Fibroblast of lung (primary cell): ENCODE data around the gene EGR4. TPM values are rescaled to one million over a fixed set of nuclear protein-coding genes. Genes with fewer than 3 reads are reported as not detected.

Experiments
- DNase-seq, 2 donors: peaks; one replicate each; pipeline versions ENCODE4 v3.0.0 to v3.0.0-alpha.2; 2010; ENCODE audit warnings: low read depth in 2 of 2
- H2AFZ ChIP-seq: 2 replicates; pipeline ENCODE4 v1.5.1; 2012; ENCODE audit warnings: low read length, control low read depth, inconsistent platforms
- H3K27ac ChIP-seq: 2 replicates; pipeline ENCODE4 v1.5.1; 2011; ENCODE audit warnings: low read length, control low read depth; ENCODE audit not compliant: insufficient read depth
- H3K27me3 ChIP-seq: 2 replicates; pipeline ENCODE4 v1.5.1; 2011; ENCODE audit warnings: mild to moderate bottlenecking, low read length; ENCODE audit not compliant: control insufficient read depth, insufficient read depth
- H3K36me3 ChIP-seq: 2 replicates; pipeline ENCODE4 v1.5.1; 2011; ENCODE audit warnings: low read length; ENCODE audit not compliant: control insufficient read depth, insufficient read depth
- H3K4me1 ChIP-seq: 2 replicates; pipeline ENCODE4 v1.5.1; 2011; ENCODE audit warnings: low read length; ENCODE audit not compliant: control insufficient read depth, insufficient read depth; ENCODE audit errors: extremely low read depth
- H3K4me2 ChIP-seq: 2 replicates; pipeline ENCODE4 v1.5.1; 2011; ENCODE audit warnings: low read length, control low read depth; ENCODE audit not compliant: insufficient read depth; ENCODE audit errors: extremely low read depth
- H3K4me3 ChIP-seq, 4 experiments: fragments of 200-600 bp in 1 of 4; sonication (generic) in 1 of 4; replicated peaks in 1 of 4; 2 replicates each; pipeline ENCODE4 v1.5.1; 2011 to 2016; ENCODE audit warnings: low read length in 4 of 4, low read depth in 3 of 4, mild to moderate bottlenecking in 3 of 4, control low read depth in 2 of 4, inconsistent platforms in 1 of 4, mixed read lengths in 1 of 4; ENCODE audit not compliant: insufficient read depth in 1 of 4; ENCODE audit errors: control extremely low read depth in 1 of 4
- H3K79me2 ChIP-seq: 2 replicates; pipeline ENCODE4 v1.5.1; 2012; ENCODE audit warnings: mild to moderate bottlenecking, low read length, inconsistent platforms; ENCODE audit not compliant: control insufficient read depth, insufficient read depth
- H3K9ac ChIP-seq: 2 replicates; pipeline ENCODE4 v1.5.1; 2011; ENCODE audit warnings: mild to moderate bottlenecking, low read length, control low read depth; ENCODE audit not compliant: insufficient read depth
- H3K9me3 ChIP-seq: 2 replicates; pipeline ENCODE4 v1.5.1; 2012; ENCODE audit warnings: low read depth, low read length; ENCODE audit not compliant: control insufficient read depth, insufficient read depth
- H4K20me1 ChIP-seq: 2 replicates; pipeline ENCODE4 v1.5.1; 2011; ENCODE audit warnings: low read length; ENCODE audit not compliant: control insufficient read depth, insufficient read depth; ENCODE audit errors: extremely low read depth
- EZH2 ChIP-seq: IDR thresholded peaks from 2 replicates; pipeline ENCODE4 v1.5.1; 2012; ENCODE audit warnings: low read length, control low read depth, mild to moderate bottlenecking; ENCODE audit errors: missing control alignments
- polyA plus RNA-seq, 2 donors: library from polyadenylated mRNA; depleted of rRNA in 1 of 2; stranded (reverse) in 1 of 2; unstranded in 1 of 2; fragments of >200 nt; gene quantifications; 2 replicates each; pipeline ENCODE4 v1.2.1, GENCODE V29; 2011 to 2012; ENCODE audit warnings: missing spikeins in 1 of 2
- total RNA-seq: library from RNA; depleted of rRNA; stranded (reverse); fragments of >200 nt; gene quantifications from 2 replicates; pipeline ENCODE4 v1.2.1, GENCODE V29; 2014
- TF ChIP-seq, protein P1 (sequence below), 2 donors: IDR thresholded peaks in 1 of 2; conservative IDR thresholded peaks in 1 of 2; 1 replicate in 1 of 2; 2 replicates in 1 of 2; pipeline ENCODE4 v1.5.1; 2011 to 2012; ENCODE audit warnings: low read length in 2 of 2, control low read depth in 1 of 2, inconsistent platforms in 1 of 2, low read depth in 1 of 2, mild to moderate bottlenecking in 1 of 2

EGR4 gene
- total and polyA plus RNA-seq, 2 donors (not counting 1 experiment from before 2014, with no cell fraction given) = not detected

DNA sequence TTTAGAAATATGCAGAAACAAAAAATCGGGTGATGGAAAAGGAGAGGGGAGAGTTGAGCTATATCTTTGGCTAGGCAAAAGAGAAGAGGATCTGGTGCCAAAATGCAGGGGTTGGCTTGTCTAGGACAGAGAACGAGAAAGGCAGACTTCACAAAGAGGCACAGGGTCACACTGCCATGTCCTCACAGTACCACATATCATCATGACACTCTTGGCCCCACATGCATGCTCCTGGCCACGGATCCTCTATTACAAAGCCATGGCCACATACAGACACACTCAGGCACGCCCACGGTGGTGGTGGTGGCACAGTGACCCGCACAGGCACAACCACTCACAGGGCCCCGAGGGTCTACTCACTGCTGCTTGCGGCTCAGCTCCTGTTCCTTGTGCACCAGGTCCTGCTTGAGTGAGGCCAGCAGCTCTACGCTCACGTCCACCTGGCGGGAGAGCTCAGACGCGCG lies 24.9 kb downstream of the EGR4 start:
- no peak overlapping the region for H3K9ac ChIP-seq
- no peaks in the 10 kb centered on the region for H3K36me3 ChIP-seq
- H3K27ac ChIP-seq = no peak overlapping the region
- no peaks in the 10 kb centered on the region for H3K4me1 ChIP-seq
- no peak for DNase-seq
- H2AFZ ChIP-seq = no peak overlapping the region
- H3K79me2 ChIP-seq = no peaks in the 10 kb centered on the region
- H4K20me1 ChIP-seq = no peaks in the 10 kb centered on the region
- no peak overlapping the region for H3K4me3 ChIP-seq
- no peaks in the 10 kb centered on the region for H3K9me3 ChIP-seq
- H3K27me3 ChIP-seq = peaks cover 38% of the 10 kb centered on the region
- peak; percentile 58 for TF ChIP-seq EZH2
- TF ChIP-seq, protein P1, sequence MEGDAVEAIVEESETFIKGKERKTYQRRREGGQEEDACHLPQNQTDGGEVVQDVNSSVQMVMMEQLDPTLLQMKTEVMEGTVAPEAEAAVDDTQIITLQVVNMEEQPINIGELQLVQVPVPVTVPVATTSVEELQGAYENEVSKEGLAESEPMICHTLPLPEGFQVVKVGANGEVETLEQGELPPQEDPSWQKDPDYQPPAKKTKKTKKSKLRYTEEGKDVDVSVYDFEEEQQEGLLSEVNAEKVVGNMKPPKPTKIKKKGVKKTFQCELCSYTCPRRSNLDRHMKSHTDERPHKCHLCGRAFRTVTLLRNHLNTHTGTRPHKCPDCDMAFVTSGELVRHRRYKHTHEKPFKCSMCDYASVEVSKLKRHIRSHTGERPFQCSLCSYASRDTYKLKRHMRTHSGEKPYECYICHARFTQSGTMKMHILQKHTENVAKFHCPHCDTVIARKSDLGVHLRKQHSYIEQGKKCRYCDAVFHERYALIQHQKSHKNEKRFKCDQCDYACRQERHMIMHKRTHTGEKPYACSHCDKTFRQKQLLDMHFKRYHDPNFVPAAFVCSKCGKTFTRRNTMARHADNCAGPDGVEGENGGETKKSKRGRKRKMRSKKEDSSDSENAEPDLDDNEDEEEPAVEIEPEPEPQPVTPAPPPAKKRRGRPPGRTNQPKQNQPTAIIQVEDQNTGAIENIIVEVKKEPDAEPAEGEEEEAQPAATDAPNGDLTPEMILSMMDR (conservative IDR thresholded peaks at IDR 0.05 in 1 of 2, IDR thresholded peaks at IDR 0.05 in 1 of 2; ENCODE audit: low read depth in 1 of 2, low read length in 2 of 2) = no peak
- no peak overlapping the region for H3K4me2 ChIP-seq

DNA sequence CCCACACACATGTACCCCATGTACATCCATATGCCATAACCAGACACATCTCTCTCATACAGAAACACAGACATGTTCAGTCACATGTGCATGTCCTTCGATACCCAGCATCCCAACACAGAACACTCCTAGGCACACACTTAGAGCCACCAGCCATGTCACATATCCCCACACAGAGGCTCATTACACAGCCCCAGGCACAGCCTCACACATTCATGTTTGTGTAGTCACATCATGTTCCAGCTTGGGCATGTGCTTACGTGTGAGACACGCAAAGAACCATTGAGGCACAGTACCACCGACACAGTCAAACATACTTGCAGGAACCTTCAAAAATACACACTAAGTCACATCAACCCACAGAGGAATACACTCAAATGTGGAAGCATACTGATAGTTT lies 26.3 kb downstream of the EGR4 start:
- DNase-seq = no peak
- Histone ChIP-seq H3K9me3 (no peaks in the 10 kb centered on the region), H3K4me1 (no peaks in the 10 kb centered on the region), H4K20me1 (no peaks in the 10 kb centered on the region), H3K36me3 (no peaks in the 10 kb centered on the region), H3K27me3 (peaks cover 38% of the 10 kb centered on the region), H3K79me2 (no peaks in the 10 kb centered on the region), H2AFZ (no peak overlapping the region), H3K9ac (no peak overlapping the region), H3K4me2 (no peak overlapping the region), H3K27ac (no peak overlapping the region), H3K4me3 (no peak overlapping the region)
- TF ChIP-seq, protein P1 (conservative IDR thresholded peaks at IDR 0.05 in 1 of 2, IDR thresholded peaks at IDR 0.05 in 1 of 2; ENCODE audit: low read depth in 1 of 2, low read length in 2 of 2) = no peak
- TF ChIP-seq EZH2 = no peak

GRCh38 chr2:73266061-73266901 lies 27.1 kb downstream of the EGR4 start:
- TF ChIP-seq, protein P1 (conservative IDR thresholded peaks at IDR 0.05 in 1 of 2, IDR thresholded peaks at IDR 0.05 in 1 of 2; ENCODE audit: low read depth in 1 of 2, low read length in 2 of 2) = no peak
- no peak for TF ChIP-seq EZH2
- no peak overlapping the region for H2AFZ ChIP-seq
- no peaks in the 10 kb centered on the region for H4K20me1 ChIP-seq
- peaks cover 38% of the 10 kb centered on the region for H3K27me3 ChIP-seq
- no peak overlapping the region for H3K4me2 ChIP-seq
- H3K4me1 ChIP-seq = no peaks in the 10 kb centered on the region
- no peaks in the 10 kb centered on the region for H3K9me3 ChIP-seq
- H3K9ac ChIP-seq = no peak overlapping the region
- no peaks in the 10 kb centered on the region for H3K79me2 ChIP-seq
- no peak overlapping the region for H3K4me3 ChIP-seq
- no peaks in the 10 kb centered on the region for H3K36me3 ChIP-seq
- DNase-seq = peak; percentile 29 to 44
- H3K27ac ChIP-seq = no peak overlapping the region
